ENCODE data around the gene DOHH. TPM values are rescaled to one million over a fixed set of nuclear protein-coding genes. Genes with fewer than 3 reads are reported as not detected.

The DOHH gene
- total and polyA plus RNA-seq, 9 of the 15 experiments (the other 6 are each of a cell fraction or from before 2014, with no cell fraction given): 0.14 to 47.2 (median 5.1) TPM

- FAIRE-seq: no peak
- DNase-seq (ENCODE audit: extremely low read depth in 1 of 4, low spot score in 3 of 4): peak in 1 of 4 experiments; percentile 31
- no peak overlapping the region for H3K4me3 ChIP-seq
- no peaks in the 10 kb centered on the region for H3K27me3 ChIP-seq (ENCODE audit: control insufficient read depth in 2 of 2, insufficient read depth in 2 of 2, low read length in 2 of 2)
- in situ Hi-C loops (cut with MboI) (no loop called here), intact Hi-C loops (cut with micrococcal nuclease) (no loop called here)
- CTCF ChIA-PET (ENCODE audit: low intra/inter-chr PET ratio): no interaction called here
- no peak overlapping the region for H2AFZ ChIP-seq (ENCODE audit: low read depth, low read length)
- BruUV-seq (replicated peaks): no TSS peak
- no peak overlapping the region for H3K27ac ChIP-seq (ENCODE audit: extremely low read depth, low read depth, low read length)
- H4K20me1 ChIP-seq (replicated peaks; ENCODE audit: control insufficient read depth, insufficient read depth, low read length): no peaks in the 10 kb centered on the region
- WGBS (ENCODE audit: insufficient coverage, low coverage, missing lambda C conversion rate): 100% methylated on average over 13 of the region's 14 CpGs
- H3K9ac ChIP-seq (ENCODE audit: insufficient read depth in 1 of 2, low read depth in 2 of 2, low read length in 2 of 2): no peak overlapping the region
- POLR2A ChIA-PET: no interaction called here
- no peaks in the 10 kb centered on the region for H3K9me3 ChIP-seq (replicated peaks; ENCODE audit: control insufficient read depth, insufficient read depth, low read depth, low read length)
- no peaks in the 10 kb centered on the region for H3K9me1 ChIP-seq (ENCODE audit: control insufficient read depth, insufficient read depth, low read length)
- peaks cover 0 to 32% of the 10 kb centered on the region in 2 experiments; a peak in 3 of 5 replicates for H3K4me1 ChIP-seq (replicated peaks in 1 of 2; ENCODE audit: control insufficient read depth in 2 of 2, insufficient read depth in 2 of 2, low read length in 2 of 2)
- no peak for ATAC-seq
- peaks cover 74% of the 10 kb centered on the region for H3K36me3 ChIP-seq (ENCODE audit: control insufficient read depth, insufficient read depth, low read length)
- no peak overlapping the region for H3K4me2 ChIP-seq (ENCODE audit: insufficient read depth, low read length)
- H3K79me2 ChIP-seq (ENCODE audit: control insufficient read depth, insufficient read depth, low read length): peaks cover 19% of the 10 kb centered on the region
- no peak for TF ChIP-seq CREB3L1 (IDR thresholded peaks at IDR 0.05; ENCODE audit: borderline replicate concordance, low read depth)
- TF ChIP-seq GTF2F1 (IDR thresholded peaks at IDR 0.05; ENCODE audit: low read depth, low read length): no peak
- TF ChIP-seq PREB (CRISPR knock-in tag; IDR thresholded peaks at IDR 0.05): no peak
- no peak for TF ChIP-seq ELF2 (CRISPR knock-in tag; IDR thresholded peaks at IDR 0.05)
- TF ChIP-seq ZNF592 (IDR thresholded peaks at IDR 0.05): no peak
- TF ChIP-seq ZNF347 (CRISPR knock-in tag; IDR thresholded peaks at IDR 0.05; ENCODE audit: low read depth): no peak
- no peak for TF ChIP-seq RBBP5 (IDR thresholded peaks at IDR 0.05; ENCODE audit: borderline replicate concordance, insufficient read depth, low read length, poor library complexity, severe bottlenecking)
- TF ChIP-seq SAP30 (IDR thresholded peaks at IDR 0.05; ENCODE audit: borderline replicate concordance, insufficient read depth, low read depth, low read length, poor library complexity, severe bottlenecking): no peak
- TF ChIP-seq ZBTB43 (CRISPR knock-in tag; IDR thresholded peaks at IDR 0.05): no peak
- no peak for TF ChIP-seq HMGN3 (IDR thresholded peaks at IDR 0.05; ENCODE audit: borderline replicate concordance, extremely low read depth, insufficient read length, low read depth, low read length)
- no peak for TF ChIP-seq SNIP1 (IDR thresholded peaks at IDR 0.05; ENCODE audit: low read depth)
Measured at GRCh38 chr19:3493651-3494050, 6.8 kb downstream of the DOHH start.
